Glomerular endothelial cell (primary cell): ENCODE results near the gene FAM3D. TPM values are rescaled to one million over a fixed set of nuclear protein-coding genes. Genes with fewer than 3 reads are reported as not detected.
"Not testable (repeated sequence)": the region's sequence is repeated elsewhere in the genome, so short reads cannot be mapped to it uniquely, and the experiment has no call there.

Experiments used
- DNase-seq: peaks from one replicate; pipeline ENCODE4 v3.0.0-alpha.2; 2011; ENCODE audit warnings: low read depth, low spot score; ENCODE audit errors: extremely low read depth
- total RNA-seq: library from RNA; depleted of rRNA; stranded (reverse); fragments of >200 nt; gene quantifications from 2 replicates; pipeline ENCODE4 v1.2.3, GENCODE V29; 2015

The FAM3D gene
- total RNA-seq, 1 donor from 2014 or later = 0.18 TPM

DNA sequence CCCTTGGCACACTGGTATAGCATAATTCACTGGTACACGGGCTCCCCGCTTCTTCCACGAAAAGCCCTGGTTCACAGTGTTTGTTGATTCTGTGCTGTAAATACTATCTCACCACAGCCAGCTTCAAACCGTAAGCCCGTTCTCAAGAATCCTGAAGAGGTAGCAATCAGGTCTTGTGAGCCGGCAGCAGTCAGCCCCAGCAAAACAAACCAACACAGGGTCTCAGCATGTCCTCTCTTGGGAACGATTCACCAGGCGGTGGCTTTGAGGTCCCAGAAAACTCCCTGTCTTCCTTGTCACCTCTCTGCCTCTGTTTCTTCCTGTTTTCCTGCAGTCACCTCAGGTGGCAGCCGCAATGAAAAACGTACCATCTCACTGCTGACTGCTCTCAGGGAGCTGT is 19.1 kb upstream of the FAM3D start:
- DNase-seq = no peak

DNA sequence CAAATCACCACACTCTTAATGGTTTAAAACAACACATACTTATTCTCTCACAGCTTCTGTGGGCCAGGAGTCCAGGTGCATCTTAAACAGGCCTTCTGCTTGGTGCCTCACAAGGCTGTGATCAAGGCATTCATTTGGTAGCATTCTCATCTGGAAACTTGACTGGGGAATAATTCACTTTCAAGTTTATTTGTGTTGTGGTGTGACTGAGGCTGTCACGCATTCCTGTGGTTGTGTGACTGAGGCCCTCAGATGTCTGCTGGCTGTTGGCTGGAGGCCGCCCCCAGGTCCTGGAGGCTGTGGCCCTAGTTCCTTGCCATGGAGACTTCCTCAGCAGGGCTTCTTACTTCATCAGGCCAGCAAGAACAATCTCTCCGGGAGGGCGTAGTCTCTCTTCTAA is 16.9 kb upstream of the FAM3D start:
- no peak for DNase-seq

DNA sequence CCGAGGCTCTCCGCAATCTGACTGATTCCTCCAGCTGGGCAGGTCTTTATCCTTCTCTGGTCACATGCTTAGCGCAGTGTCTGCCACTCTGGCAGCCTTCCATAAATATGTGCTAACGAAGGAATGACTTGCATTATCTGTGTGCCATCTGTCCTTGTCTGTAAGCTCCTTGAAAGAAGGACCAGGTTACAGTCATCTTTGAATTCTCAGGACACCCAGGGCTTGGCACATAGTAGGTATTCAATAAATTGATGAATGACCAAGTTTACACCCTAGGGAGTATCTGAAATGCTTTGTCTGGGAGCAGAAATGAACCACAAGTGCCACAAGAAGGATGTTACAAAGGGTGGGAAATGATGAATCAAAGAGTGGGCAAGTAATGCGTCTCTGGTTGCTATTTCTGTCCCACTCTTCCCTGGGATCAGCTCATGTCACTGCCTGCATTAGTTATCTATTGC is 16.5 kb upstream of the FAM3D start:
- DNase-seq = no peak

DNA sequence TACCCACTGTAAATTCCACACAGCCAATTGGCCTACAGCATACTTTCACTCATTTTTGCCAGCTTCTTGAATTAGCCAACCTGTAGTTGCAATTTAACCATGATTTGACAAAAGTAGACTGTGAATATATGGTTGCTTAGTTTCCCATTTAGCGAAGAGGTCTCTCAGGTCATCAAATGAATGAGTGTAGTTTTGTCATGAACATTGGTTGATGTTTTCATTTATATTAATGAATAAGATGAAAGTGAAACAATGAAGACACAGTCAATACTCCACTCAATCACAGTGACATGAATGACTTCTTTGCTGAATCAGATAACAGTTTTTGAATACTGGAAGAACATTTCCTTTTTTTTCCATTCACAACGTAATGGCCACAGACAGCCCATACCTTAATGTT is 15.3 kb upstream of the FAM3D start:
- no peak for DNase-seq

DNA sequence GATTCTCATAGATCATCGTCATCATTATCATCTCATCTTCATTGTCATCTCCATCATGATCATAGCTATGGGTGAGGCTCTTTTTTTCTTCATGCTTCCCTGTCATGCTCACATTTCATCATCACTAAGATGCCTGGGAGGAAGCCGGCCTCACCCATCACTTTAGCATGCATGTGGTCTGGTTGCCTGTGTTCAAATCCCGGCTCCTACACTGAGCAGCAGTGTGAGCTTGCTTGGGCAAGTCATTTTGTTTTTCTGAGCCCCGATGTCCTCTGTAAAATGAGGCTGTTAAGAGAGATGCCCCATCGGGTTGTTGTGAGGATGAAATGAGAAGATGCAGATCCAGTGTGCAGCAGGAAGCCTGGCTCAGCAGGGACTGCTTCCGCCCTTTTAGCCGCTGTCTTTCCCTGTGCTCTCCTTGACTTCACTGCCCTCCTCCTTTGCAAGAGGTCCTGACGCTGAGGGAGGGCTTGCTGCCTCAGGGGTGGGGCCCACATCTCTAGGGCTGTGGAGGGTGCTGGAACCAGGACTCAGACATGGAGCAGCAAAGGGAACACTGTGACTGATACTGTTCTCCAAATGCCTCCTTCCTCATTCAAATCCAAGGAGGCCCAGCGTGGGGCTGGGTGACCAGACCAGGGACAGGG is 14.4 kb upstream of the FAM3D start:
- no peak for DNase-seq

DNA sequence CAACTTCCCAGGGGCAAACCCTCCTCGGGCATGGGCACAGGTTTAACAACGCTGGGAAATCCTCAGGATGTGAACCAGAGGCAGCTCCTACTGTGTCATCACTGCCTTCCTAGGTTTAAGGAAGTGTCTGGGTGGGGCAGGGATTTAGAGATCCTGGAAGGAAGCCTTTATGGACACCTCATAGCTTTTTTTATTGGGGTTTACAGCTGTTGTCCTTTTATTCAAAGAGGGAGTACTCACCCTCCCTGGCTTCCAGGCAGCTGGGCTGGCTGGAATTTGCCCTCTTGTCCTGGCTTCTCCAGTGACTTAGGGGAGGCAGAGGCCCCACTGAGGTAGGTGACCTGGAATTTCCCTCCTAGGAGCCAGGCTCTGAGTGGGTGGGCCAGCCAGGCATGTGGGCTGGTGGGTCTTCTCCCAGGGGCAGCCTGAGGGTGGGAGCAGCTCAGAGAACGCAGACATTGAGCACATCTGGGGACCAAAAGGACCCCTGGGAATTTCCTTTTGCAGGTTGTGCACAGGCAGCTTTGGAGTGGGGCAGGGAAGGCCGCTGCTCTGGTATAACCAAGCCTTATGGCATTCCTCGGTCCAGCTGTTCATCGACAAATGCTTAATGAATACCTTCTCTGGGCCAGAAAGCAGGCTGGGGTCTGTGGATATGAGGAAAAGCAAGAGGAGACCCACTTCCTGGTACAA is 13.5 kb upstream of the FAM3D start:
- DNase-seq = no peak

DNA sequence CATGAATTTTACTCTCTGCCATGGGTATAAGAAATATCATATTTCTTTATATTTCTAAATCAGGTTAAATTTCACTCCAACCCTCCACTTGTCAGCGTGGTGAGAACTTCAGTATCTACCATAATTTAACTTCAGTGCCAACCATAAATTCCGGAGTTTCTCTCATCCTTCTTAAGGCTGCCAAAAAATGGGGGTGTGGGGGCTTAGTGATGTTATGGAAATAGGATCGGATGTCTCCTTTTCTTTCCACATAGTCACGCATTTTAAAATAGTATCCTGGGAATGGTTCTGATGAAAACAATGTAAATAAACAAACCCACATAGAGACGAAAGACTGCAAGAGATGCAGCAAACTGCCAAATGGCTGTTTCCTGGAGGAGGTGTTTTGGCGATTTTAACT is 12.9 kb upstream of the FAM3D start:
- DNase-seq = no peak

DNA sequence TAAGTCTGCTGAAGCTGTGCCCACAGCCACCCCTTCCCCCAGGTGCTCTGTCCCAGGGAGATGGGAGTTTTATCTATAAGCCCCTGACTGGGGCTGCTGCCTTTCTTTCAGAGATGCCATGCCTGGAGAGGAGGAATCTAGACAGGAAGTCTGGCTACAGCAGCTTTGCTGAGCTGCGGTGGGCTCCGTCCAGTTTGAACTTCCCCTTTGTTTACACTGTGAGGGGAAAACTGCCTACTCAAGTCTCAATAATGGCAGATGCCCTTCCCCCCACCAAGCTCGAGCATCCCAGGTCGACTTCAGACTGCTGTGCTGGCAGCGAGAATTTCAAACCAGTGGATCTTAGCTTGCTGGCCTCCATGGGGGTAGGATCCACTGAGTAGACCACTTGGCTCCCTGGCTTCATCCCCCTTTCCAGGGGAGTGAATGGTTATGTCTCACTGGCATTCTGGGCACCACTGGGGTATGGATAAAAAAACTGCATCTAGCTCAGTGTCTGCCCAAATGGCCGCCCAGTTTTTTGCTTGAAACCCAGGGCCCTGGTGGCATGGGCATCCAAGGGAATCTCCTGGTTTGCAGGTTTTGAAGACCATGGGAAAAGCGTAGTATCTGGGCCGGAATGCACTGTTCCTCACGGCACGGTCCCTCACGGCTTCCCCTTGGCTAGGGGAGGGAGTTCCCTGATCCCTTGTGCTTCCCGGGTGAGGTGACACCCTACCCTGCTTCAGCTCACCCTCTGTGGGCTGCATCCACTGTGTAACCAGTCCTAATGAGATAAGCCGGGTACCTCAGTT is 11.8 kb upstream of the FAM3D start:
- not testable (repeated sequence) for DNase-seq

DNA sequence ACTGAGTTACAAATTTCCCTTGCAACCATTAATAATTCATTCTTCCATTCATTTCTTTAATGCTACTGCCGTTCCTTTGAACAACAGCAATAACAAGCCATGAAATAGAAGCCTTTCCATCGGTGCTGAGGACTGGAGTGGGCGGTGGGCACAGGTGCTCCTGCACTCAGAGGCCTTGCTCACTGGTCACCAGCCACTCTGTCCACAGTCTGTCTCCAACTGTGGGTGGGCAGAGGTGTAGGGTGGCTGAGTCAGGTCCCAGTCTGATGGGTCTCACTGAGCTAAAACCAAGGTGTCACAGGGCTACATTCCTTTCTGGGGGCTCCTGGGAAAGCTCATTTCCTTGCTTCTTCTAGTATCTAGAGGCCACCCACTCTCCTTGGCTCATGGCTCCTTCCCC is 6.3 kb upstream of the FAM3D start:
- DNase-seq = no peak

DNA sequence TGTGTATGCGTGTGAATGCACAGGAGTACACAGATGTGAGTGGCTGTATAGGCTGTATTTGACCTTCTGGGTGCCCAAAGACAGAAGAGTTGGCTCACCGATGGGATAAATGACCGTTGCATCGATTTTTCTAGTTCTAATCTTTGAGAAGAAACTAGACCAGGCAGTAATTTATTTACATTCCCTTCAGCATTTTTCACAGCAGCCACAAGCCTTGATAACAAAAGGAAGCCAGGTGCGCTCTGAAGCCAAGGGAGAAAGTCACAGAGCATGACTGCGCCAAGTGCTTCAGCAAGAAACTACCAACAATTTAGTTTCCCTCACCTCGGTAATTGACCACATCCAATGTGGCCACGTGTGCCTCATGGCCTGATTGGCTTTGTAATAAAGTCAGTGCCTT is 5.9 kb upstream of the FAM3D start:
- DNase-seq = no peak

DNA sequence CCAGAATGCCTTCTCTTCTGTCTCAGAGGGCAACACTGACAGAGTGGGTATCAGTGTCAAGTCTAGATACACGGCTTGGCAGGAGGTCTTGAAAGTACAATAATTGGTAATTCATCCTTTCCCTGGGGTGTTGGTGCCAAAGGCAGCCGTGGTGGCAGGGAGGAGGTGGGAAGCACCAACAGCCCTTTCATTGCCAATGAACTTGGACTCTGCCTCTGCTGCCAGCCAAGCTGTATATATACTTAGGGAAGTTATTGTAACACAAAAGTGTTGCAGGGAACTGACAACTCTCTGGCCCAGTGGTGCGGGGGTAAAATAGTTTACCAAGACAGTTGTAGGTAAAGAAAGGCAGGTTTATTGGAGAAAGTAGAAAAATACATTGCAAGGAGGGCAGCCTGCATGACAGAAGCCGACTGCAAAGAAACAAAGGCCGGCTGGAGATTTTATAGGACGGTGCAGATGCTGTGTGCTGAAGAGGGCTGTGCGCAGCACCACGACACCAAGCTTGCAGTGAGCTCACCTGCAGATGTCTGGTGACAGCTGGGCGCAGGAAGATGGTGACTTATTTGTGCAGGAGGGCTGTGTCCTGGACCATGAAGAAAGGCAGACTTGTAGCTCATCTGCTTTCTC is 4.0 kb upstream of the FAM3D start:
- no peak for DNase-seq

DNA sequence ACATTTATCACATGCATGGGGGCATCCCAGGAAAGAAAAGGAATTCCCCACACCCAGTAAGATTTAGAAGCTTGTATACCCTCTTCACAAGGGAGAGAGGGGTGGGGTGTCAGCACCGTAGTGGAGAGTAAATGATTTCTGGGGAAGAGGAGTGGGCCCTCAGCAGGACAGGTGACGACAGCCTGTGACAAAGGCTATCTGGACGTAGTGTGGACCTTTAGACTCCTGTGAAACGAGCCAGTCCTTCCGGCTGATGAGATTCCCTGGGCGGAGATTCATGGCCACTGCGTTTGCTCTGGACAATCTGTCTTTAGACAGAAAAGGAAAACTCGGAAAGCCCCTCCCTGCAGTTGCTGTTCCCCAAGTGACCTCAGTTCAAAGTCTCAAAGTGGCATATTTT is 1.7 kb upstream of the FAM3D start:
- DNase-seq = no peak

DNA sequence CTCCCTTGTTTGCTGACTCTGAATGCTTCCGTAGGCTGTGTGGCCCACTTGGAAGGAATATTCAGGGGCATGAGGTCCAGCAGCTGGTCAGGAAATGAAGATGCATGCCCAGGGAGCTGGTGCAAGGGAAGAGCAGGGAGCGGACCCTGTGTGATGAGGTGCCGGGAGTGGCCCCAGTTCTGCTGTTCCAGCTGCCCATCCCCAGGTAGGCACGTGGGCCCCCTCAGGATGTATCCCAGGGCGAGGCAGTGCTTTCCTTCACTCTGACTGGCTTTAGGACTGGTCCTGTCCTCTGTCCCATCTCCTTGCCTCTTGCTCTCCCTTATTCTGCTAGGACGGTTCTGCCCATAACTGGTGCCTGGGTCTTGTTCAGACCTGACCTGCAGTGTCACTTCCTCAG is 1.1 kb upstream of the FAM3D start:
- no peak for DNase-seq

DNA sequence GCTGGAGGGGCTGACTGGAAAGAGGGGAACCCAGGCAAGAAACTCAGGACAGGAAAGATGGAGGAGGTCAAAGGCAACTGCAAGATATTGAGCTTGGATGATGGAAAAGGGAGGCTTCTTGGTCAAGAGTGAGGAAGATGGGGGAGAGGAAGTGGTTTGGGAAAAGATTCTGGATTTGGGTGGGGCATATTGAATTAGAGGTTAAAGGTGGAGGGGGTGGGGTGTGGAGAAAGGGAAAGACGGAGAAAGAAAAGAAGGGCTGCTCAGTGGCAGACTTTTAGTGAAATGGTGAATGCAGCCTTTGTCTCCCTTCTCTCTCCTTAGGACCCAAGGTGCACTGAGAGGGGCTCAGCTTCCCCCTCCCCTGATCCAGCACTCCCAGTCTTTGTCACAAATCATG is 655 bp upstream of the FAM3D start:
- DNase-seq = no peak

DNA sequence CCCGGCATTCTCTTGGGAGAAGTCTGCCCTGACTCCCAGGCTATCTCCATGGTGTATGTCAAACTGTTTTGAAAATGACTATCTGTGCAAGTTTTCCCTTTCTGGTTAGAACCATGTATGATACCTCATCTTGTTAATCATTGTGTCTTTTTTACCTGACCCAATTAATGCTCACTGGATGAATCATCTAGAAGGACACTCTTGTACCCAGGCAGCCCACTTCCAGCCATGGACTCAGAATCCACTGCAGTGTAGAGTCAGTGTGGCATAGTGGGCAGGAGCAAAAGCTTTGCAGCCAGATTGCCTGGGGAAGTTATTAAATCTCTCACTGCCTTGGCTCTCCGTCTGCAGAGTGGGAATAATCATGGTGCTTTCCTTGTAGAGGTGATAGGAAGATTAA is 1.2 kb downstream of the FAM3D start:
- no peak for DNase-seq

DNA sequence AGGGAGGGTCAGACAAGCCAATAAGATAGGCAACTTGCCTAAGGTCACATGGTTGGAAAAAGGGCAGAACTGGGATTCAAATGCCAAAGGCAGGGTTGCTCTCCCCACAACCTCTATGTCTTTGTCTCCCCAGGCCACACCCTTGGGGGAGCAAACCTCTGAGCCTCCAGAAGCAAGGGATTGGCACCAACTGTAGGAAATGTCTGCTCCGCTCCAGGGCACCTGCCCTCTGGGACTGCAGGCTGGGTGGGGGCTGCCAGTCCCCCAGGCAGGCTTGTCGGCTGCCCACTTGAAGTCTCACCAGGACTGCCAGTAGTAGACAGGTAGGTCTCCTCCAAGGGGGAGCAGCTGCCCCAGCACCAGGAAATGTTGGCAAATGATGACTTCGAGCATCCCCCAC is 2.0 kb downstream of the FAM3D start:
- DNase-seq = no peak

DNA sequence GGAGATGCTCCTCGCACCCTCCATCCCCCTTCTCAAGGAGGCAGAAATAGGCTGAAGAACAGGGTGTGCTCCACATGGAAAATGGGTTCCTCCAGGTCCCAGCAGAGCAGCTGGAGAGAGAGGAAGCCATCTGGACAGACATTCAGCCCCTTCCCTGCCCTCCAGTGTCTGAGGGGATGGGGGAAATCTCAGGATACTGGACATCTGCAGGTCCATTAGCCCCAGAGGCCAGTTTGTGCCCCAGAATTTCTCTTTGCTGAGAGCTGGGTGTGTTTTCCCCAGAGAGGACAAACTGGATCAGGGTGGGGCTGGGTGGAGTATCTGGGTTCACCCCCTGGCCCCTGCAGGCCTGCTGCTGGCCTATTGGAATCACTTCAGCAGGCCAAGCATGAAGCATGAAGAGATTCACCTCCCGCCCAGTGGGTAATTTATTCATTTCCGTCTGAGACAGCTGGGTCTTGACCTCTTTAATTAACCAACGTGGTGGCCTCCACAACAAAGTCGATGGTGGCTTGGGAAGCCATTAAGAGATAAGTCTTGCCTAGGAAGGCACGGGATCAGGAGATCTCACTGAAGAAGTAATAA is 4.6 kb downstream of the FAM3D start:
- no peak for DNase-seq

DNA sequence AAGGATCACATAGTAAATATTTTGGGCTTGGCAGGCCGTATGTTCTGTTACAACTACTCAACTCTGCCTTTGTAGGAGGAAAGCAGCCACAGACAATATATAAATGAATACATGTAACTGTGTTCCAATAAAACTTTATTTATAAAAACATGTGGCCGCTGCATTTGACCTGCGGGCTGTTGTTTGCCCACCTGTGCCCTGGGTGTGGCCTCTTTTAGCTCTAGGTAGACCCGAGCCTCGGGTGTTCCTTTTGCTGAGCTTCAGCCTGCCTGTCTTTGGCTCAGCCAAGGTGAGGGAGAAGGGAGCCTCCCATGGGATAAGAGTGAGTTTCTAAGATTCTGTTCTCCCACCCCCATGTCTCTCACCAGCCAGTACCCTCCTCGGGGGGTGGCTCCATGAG is 5.6 kb downstream of the FAM3D start:
- DNase-seq = no peak

DNA sequence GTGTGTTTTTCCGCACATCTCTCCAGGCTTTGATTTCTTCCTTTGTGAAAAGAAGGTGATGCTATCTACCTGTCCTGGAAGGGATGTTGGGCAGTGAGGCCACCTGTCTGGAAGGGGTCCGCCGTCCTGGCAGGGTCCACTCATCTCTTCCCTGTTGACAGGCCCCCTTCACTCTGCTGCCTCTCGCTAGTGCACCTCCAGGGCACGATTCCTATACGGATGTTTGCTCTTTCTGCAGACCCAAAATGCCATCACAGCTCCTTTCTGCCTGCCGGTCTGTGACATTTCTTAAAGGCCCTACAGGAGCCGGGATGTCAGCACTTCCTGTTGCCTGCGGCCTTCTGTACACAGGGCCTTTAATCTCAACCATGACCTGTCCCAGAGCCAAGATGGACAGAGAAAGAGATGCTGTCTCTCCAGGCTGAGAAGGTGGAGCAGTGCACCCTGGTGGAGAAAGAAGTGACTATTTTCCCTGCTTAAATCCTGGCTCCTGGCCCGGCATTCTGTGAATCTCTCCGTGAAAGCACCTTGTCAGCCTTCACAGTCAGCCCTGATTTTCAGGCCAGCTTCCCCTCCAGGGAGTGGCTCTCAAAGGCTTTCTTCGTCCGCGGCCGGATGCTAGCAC is 7.4 kb downstream of the FAM3D start:
- no peak for DNase-seq

DNA sequence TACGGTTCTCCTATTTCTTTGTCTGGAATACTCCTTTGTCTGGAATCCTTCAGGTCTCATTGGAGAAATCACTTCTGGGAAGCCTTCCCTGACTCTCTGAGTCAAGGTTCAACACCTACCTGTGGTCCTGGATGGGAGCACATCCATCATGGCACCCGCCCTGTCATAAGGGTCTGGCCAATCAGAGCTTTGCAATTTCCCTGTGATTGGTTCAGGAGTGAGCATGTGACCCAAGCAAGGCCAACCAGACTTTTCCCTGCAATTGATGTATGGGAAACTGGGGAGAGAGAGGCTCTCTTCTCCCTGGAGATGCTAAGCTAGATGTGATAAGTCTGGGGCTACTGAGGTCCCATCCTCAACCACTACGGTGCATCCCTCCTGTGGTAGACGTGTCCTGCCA is 8.1 kb downstream of the FAM3D start:
- DNase-seq = no peak
